GM19455 (cell line): ENCODE measurements around the gene LYPLA2.
"Not testable (repeated sequence)": the region's sequence is repeated elsewhere in the genome, so short reads cannot be mapped to it uniquely, and the experiment has no call there.

Experiments used
- ATAC-seq: cut with Tn5 transposase; IDR thresholded peaks from one replicate; pipeline ENCODE4 v1.9.1; 2021; ENCODE audit not compliant: unreplicated experiment

The LYPLA2 gene

DNA sequence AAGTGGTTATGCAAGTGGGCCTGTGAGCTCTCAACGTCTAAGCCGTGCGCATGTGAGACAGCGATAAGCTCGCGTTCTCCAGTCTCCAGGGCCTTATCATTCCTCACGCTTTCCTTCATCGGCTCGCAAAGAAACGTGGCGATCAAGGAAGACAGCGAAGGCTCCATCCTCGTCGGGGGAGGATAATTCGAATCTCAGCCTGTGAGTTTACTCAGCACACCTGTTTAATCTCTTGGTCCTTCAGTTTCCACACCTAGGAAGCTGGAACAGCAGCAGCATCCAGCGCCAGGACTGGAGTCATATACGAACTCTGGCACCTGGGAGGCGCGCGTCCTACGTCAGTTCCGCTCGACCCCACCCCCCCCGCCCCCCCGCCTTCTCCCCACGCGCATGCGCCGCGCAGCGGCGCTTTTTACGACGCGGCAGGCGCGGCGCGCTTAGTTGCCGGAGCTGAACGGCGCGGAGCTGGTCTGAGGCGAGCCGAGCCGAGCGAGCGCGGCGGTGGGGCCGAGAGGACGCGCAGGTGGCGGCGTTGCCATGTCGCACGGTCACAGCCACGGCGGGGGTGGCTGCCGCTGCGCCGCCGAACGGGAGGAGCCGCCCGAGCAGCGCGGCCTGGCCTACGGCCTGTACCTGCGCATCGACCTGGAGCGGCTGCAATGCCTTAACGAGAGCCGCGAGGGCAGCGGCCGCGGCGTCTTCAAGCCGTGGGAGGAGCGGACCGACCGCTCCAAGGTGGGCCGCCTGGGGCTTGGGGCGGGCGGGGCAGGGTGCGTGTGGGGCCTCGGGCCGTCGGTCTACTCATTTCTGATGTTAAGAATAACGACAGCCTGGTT lies 12.7 kb upstream of the LYPLA2 start, which contains the start of gene PITHD1:
PITHD1 (plus strand) TSS at position 440 of the 836 bp plus-strand sequence; CDS start at position 538, 98 bp downstream.
- peak; percentile 65 for ATAC-seq

DNA sequence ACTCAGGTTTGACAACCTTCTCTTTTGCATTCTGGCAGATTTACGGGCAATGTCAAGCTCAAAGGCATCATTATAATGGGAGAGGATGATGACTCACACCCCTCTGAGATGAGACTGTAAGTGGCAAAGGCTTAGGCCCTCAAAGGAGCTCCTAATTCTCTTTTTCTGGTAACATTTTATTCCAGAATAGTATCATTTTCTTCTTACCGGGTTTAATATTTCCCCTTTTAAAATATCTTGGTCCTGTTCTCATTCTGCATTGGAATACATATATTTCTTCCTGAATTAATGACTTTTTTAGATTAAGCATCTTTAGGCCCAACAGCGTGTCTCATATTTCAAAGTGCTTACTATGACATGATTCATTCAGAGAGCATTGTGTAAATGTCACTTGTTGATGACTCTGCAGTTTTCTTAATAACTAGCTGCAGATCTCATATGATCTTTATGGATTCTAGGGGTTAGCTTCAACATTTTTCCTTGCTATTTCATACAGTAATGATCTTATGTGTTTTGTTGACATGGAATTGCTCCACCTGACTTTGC lies 11.0 kb upstream of the LYPLA2 start:
- ATAC-seq: no peak

DNA sequence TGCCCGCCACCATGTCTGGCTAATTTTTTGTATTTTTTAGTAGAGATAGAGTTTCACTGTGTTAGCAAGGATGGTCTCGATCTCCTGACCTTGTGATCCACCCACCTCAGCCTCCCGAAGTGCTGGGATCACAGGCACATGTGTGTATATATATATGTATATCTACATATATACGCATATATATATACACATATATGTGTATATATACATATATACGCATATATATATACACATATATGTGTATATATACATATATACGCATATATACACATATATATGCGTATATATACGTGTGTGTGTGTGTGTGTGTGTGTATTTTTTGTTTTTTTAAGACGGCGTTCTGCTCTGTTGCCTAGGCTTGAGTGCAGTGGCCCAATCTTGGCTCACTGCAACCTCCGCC lies 7.8 kb upstream of the LYPLA2 start:
- ATAC-seq: not testable (repeated sequence)

- ATAC-seq: no peak
Measured at GRCh38 chr1:23784846-23785245, 6.1 kb upstream of the LYPLA2 start.

DNA sequence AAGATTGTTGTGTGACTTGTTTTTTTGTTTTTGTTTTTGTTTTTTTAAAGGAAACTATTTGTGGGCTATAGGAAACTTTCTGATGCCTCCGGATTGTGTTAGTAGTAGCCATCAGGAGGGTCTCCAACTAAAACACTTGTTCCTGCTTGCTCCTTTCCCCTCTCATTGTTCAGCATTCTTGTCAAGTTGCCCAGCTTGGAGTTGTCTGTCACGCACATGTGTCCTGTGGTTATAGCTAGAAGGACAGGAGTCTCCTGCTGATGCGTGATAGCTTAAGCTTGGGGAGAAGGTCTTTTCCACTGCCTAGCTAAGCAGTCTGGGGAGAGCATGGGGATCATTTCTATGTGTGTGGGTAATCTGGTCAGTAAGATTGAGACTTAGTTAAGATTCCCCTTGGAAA lies 3.2 kb upstream of the LYPLA2 start:
- no peak for ATAC-seq

DNA sequence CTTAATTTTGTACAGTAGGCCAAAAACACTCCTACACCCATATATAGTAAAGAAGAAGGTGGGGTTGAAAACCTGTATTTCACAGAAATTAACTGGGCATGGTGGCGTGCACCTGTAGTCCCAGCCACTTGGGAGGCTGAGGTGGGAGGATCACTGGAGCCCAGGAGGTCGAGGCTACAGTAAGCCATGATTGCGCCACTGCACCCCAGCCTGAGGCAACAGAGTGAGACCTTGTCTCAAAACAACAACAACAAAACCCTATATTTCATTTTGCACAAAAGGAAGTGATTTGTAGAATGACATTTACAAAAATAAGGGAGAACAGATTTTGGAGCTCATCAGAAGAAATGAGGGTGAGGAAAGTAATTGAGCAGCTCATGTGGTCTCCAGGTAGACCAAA lies 2.2 kb upstream of the LYPLA2 start:
- ATAC-seq: no peak

DNA sequence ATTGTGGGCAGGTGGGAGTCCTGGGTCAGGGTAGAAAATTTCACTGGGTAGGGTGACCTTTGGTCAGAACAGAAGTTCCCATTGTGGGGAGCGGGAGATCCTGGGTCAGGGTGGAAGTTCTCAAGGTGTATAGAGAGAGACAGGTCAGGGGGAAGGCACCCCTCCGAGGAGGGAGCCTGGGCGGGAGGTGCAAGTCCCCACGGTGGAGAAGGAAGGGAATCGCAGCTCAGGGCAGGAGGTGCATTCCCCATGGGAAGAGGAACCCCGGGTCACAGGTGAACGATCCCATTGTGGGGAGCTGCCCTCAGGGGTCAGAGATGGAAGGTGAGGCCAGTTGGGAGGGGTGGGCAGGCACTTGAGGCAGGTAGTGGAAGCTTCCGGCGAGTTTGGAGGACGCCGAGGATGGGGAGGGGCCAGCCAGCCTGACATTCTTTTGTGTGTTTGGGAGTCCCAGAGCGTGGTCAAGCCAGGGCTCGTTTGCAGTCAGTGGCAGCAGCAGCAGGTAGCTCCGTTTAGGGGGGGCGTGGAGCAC lies 637 bp downstream of the LYPLA2 start:
- ATAC-seq: no peak

- no peak for ATAC-seq
Measured at GRCh38 chr1:23792151-23792945, 1.4 kb downstream of the LYPLA2 start.

DNA sequence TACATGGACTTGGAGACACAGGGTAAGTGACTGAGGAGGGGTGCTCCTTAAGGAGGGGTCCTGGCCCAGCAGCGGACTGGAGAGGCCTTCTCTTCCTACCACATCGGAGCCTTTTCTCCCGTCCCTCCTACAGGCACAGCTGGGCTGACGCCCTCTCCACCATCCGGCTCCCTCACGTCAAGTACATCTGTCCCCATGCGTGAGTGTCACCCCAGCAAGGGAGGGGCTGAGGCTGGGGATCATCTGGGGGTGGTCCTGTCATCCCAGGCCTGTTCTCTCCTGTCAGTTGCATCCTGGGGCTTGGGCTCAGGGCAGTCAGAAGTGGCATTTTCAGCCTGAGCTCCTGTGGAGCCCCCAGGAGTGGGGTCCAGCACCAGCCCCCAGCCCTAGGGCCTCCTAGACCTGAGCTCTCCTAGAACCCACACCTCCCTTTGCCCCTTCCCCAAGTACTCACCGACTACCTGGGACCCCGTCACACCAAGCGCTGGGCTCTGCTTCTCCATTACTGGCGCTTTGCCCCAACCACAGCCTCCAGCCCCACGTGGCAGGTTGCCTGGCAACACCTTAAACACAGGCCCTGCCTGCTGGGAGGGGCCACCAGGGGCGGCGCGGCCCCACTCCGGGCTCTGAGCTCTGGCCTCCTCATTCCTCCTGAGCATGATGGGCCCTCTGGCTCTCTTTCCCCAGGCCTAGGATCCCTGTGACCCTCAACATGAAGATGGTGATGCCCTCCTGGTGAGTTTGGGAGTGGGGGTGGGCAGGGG lies 2.3 kb downstream of the LYPLA2 start:
- ATAC-seq: no peak

GRCh38 chr1:23793861-23794731 lies 3.2 kb downstream of the LYPLA2 start:
- ATAC-seq: no peak

GRCh38 chr1:23794732-23795182 lies 3.8 kb downstream of the LYPLA2 start:
- not testable (repeated sequence) for ATAC-seq

- ATAC-seq: no peak
Measured at GRCh38 chr1:23795676-23796465, 4.9 kb downstream of the LYPLA2 start.

DNA sequence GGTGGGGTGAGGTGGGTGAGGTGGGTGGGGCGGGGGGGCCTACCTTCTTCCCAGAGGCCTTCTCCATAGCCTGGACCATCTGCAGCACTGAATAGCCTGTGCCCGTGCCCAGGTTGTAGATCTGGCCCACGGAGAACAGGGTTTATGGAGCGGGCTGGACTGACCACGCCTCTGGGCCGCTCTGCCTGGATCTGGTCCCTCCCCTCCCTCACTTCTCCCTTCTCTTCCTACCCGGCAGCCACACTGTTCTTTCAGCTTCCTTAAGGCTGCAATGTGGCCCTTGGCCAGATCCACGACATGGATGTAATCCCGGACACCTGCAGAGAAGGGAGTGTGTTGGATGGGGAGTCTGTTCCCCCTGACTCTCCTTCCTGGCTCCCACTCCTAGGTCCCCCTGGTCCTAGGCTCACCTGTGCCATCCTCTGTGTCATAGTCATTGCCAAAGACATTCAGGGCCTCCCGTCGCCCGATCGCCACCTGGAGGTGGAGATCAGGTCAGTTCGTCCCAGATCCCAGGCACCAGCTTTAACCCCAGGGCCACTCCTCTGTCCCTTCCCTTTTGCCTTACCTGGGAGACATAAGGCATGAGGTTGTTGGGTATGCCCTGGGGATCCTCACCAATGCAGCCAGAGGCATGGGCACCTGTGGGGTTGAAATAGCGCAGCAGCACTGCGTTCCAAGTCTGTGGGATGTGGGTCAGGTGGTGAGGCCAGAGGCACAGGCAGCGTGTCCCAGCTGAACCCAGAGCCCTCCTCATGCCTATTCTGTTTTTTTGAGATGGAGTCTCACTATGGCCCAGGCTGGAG lies 5.7 kb downstream of the LYPLA2 start:
- ATAC-seq: no peak

- no peak for ATAC-seq
Measured at GRCh38 chr1:23797478-23798448, 6.8 kb downstream of the LYPLA2 start.

- no peak for ATAC-seq
Measured at GRCh38 chr1:23798662-23799142, 7.8 kb downstream of the LYPLA2 start.

DNA sequence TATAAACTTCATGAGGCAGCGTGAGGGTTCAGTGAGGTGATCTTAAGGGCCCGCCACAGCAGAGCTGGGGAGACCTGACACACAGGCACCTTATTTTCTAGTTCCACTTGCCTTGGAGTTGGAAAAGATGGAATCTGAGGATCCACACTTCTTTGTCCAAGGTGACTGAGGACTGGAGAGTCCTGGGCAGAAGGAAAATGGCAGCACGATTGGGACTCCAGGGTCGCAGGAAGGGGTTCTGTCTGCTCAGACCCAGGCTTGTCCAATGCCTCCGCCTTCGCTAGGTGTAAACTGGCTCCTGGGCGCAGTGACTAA lies 8.3 kb downstream of the LYPLA2 start:
- ATAC-seq: no peak
